HL-60 (cell line): Measurements from ENCODE around the gene LOXL1.
A peak's percentile ranks its signal among the peaks of the same experiment; 100 is the strongest.

Experiments used
- CTCF ChIP-seq: IDR thresholded peaks from one replicate; pipeline ENCODE4 v1.5.1; 2011; ENCODE audit warnings: low read length, control low read depth, inconsistent platforms; ENCODE audit not compliant: insufficient read depth
- GABPA ChIP-seq: IDR thresholded peaks from 2 replicates; pipeline ENCODE4 v1.6.1; 2012; ENCODE audit warnings: low read depth
- POLR2AphosphoS5 ChIP-seq: IDR thresholded peaks from 2 replicates; pipeline ENCODE4 v1.6.1; 2012; ENCODE audit warnings: low read depth
- TF ChIP-seq, protein P1 (sequence below): IDR thresholded peaks from 2 replicates; pipeline ENCODE4 v1.6.1; 2012; ENCODE audit warnings: low read depth; ENCODE audit not compliant: insufficient replicate concordance

- peak; percentile 50 for TF ChIP-seq CTCF
- TF ChIP-seq POLR2AphosphoS5, result no peak
- TF ChIP-seq GABPA, result peak; percentile 76
- TF ChIP-seq, protein P1, sequence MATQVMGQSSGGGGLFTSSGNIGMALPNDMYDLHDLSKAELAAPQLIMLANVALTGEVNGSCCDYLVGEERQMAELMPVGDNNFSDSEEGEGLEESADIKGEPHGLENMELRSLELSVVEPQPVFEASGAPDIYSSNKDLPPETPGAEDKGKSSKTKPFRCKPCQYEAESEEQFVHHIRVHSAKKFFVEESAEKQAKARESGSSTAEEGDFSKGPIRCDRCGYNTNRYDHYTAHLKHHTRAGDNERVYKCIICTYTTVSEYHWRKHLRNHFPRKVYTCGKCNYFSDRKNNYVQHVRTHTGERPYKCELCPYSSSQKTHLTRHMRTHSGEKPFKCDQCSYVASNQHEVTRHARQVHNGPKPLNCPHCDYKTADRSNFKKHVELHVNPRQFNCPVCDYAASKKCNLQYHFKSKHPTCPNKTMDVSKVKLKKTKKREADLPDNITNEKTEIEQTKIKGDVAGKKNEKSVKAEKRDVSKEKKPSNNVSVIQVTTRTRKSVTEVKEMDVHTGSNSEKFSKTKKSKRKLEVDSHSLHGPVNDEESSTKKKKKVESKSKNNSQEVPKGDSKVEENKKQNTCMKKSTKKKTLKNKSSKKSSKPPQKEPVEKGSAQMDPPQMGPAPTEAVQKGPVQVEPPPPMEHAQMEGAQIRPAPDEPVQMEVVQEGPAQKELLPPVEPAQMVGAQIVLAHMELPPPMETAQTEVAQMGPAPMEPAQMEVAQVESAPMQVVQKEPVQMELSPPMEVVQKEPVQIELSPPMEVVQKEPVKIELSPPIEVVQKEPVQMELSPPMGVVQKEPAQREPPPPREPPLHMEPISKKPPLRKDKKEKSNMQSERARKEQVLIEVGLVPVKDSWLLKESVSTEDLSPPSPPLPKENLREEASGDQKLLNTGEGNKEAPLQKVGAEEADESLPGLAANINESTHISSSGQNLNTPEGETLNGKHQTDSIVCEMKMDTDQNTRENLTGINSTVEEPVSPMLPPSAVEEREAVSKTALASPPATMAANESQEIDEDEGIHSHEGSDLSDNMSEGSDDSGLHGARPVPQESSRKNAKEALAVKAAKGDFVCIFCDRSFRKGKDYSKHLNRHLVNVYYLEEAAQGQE, result no peak
These were observed 65.7 kb downstream of the LOXL1 start, which contains the start of gene STOML1 for GRCh38 chr15:73991726-73992593.
